ENCODE data around the gene NAB1.

Gene NAB1

DNA sequence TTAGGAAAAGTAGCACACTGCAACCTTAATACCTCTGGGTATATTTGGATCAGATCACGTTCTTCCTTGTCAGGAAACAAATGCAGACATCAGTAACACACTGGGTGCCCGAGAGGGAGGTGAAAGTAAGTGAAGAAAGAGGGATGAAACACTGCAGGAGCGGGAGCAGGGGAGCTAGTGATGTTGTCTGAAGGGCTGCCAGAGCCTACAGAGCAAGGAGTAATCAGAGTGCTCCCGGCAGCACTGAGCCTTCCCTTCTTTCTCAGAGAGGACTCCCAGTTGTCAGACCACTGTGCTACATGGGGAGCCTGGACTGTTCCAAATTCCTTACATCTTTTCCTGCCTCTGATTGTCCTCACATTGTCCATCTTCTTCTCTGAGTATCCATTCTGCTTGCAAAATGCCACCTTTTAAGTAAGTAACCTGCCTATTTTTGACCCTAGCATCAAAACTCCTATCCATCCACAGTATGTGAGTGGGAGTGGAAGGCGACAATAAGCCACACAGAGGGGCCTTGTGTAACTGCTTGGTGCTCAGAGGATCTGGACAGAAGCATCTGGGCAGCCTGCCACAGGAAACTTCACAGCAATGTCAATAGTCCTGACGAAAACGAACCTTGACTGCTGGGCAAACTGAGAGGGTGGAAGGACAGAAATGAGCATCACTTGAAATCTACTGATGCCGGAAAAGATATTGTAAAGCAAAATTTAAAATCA lies 10.8 kb upstream of the NAB1 start:
- no peak for DNase-seq

DNA sequence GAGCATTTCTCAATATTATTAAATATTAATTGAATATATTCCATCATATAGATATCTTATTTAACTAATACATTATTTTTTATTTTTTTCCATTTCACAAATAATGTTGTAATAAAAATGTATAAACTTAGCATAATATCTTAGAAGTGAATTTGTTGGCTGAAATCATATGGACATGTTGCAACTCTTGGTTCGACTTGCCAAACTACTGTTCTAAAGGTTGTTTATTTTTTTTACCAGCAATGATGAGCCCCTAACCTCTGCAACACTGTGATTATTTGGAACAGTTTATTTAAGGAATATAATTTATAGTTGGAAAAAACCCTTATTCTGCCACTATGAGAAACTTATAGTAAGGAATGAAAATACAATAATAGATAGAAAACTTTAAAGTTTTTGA lies 8.8 kb upstream of the NAB1 start:
- no peak for DNase-seq

DNA sequence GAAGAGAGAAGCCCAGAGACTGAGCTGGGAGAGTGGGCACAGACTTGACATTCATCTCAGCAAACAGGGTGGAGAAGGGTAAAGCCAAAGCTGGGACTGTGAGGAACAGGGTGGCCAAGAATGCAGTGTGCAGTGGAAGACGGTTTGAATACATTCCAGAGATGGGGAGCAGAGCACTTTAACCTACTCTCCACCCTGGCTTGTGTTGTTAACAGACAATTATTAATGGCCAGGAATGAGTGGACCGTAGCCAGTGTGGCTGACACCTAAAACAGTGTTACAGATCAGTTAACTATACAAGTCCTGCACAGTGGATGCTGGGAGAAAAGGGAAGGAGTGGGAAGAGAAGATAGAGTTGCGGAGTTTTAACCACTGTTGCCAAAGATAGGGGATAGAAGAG lies 7.4 kb upstream of the NAB1 start:
- DNase-seq: no peak

DNA sequence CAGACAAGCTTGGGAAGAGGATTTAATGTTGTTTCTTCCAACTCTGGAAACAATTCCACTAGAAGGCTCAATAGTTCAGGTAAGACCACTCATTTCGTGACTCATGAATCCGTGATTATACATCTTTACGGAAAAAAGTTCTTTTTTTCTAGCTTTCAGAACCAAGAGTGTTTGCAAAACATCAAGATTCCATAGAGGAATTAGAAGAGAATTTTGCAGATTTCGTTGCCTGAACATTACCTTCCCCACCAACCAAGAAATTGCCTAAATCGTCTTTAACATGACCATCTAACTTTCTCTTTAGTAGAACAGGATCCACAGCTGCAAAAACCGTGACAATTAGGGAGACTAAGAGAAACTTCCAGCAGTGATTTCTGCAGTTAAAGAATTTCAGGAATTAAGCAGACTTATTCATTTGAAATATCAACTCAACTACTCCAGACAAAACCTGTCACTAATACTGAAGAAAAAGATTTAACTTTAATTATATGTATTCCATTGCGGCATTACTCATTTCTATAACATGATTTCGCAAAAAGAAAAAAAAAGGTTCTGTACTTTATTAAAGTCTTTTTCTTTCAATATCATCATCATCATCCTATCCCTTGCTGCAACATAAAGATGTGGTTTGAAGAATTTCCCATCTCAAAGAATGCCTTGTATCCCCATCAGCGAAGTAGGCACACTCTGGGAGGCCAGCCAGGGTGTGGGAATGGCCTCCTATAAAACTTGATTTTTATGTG lies 1.9 kb upstream of the NAB1 start:
- DNase-seq: no peak

DNA sequence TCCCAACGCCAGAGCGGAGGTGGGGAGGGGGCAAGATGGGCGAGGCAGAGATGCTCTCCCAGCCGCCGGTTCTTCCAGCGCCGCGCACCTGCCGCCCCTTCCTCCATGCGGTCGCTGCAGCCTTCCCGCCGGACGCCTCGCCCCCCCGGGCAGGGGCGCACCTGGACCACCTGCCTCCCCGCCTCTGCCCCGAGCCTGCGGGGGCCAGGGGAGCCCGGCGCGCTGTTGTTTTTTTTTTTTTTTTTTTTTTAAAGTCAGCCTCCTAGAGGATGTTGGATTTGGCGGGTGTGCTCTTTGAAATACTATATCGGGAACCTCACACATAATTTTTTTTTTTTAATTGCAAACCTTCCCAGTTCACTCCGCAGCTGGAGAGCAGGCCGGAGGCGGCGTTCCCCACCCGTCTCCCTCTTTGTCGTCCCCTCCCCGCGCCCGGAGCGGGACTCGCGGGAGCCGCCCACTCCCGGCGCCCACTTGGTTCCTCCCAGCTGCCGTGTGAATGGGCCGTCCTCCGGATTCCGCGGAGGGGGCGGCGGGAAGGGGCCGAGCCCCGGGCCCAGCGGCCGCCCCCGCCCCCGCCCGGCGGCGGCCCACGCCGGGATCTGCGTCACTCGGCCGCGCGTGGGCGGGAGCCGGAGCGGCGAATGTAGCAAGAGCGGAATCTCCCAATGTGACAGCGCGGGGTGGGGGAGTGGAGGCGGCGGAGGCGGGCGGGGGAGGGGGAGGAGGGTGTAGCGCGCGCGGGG lies 421 bp upstream of the NAB1 start:
- peak; percentile 82 to 95 (median 90) for DNase-seq

DNA sequence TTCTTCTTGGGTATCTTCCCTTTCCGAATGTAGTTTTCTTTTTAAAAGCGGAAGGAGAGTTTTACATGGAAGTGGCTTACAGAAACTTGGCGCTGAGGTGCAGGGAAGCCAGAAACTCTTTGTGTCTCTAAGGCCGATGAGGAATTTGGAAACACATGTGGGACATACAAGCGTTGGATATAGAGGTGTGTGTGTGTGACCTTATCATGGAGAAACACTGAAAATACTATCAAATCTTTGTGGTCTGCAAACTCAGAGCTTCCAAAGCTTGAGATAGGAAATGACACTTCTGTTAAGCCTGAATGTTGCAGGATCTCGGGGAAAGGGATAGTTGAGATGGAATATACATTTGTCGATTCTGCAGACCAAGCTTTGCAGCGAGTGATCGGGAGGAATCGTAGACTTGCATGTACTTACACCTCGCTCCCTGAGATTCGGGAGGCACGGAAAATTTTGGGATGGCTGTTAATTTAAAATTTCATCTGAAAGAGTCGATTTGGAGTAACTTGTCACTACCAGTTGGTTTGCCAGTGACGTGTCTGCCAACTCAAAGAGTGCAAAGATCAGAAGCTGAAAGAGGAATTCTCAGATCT lies 1.0 kb downstream of the NAB1 start:
- no peak for DNase-seq

DNA sequence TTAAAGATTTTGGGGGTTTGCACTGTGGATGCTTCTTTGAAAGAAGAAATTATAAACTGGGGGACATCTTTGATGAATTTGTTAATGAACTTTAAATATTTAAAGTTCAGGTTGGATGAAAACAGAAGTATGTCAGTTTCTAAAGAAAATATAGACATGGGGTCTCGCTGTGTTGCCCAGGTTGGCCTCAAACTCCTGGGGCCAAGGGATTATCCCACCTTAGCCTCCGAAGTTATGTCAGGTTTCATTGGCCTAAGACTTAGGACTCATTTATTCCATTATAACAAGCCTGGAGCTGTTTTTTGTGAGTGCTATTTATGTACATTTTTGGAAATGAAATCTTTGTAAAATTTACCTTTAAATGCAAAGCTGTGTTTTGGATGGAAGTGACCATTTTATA lies 2.5 kb downstream of the NAB1 start:
- DNase-seq: no peak

DNA sequence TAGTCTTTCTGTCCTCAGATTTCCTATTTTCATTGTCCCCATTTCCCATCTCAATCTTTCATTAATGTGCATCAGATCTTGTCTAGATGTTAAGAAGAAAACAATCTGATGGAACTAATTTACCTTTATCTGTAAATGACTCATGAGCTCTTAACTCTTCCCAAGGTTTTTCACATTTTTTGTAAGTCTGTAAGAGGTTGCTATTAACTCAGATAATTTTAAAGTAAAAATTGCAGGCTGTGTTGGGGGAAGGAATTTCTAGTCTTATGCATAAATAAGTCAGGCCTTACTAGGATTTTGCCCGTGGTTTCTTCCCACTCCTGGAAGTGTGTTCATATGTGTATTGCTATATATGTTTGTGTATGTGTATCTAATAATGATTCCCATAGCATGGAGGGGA lies 4.3 kb downstream of the NAB1 start:
- no peak for DNase-seq

DNA sequence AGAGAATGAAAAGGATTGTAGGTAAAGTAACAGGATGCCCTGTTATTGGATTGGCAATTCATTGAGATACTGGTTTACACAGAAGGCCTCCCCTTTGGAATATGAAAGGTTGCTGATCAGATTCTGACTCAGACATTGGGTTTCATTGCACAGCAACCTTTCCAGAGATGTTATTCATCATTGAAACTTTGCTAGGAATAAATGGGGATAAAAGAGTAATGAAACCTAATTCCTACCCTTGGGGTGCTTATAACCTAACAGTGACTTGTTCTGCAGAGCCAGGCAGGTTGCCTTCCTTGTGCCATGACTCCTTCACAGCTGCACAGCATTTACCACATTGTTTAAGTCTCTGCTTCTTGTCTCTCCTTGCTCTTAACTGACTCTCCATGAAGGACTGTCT lies 5.0 kb downstream of the NAB1 start:
- no peak for DNase-seq

DNA sequence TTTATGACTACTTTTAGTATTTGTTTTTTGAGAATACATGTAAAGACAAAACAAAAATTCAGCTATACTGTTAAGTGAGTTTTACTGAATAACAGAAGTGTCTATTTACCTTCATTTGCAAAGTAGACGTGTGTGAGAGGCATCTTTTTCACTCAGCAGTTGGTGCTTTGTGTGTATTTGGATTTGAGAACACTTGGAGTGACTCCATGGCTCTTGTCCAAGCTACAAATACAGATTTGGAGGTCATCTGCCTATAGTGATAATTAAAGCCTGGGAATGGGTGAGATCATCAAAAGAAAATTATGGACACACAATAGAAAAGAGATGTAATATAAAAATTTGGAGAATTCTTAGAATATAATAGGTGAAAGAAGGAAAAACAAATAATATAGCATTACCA lies 6.2 kb downstream of the NAB1 start:
- DNase-seq: no peak

DNA sequence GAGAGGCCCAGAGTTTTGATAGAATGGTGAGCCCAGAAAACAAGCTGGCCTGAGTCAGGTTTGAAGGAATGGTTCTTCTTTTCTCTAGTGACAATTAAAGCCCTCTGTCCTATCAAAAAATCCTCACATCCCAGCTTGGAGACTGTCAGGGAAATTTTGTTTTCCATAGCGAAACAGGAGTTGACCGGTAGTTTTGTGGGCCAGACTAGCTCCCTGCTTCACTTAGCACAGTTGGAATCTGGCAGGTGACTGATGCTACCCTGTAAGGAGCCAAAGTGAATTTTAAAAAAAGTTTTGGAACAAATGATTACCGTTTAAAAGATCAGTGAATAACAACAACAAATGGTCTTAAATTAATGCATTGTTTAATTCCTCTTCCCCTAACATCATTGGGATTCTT lies 6.7 kb downstream of the NAB1 start:
- DNase-seq: no peak

DNA sequence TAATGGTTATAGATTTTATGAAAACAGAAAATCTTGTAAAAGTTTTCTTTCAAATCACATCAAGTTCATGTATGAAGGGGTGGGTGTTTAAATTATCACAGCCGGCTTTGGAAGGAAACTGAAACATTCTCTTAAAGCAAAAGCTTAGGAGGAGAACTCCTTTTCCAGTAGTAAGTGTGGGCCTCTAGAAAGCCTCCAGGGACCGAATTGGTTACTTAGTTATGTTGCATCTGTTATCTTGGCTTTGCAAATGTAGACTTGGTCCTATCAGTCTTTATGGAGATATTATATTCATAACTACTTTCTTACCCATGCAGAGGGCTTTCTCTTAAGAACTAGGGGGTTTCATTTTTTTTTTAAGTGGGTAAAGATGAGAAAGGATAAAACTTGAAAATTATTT lies 7.4 kb downstream of the NAB1 start:
- no peak for DNase-seq

DNA sequence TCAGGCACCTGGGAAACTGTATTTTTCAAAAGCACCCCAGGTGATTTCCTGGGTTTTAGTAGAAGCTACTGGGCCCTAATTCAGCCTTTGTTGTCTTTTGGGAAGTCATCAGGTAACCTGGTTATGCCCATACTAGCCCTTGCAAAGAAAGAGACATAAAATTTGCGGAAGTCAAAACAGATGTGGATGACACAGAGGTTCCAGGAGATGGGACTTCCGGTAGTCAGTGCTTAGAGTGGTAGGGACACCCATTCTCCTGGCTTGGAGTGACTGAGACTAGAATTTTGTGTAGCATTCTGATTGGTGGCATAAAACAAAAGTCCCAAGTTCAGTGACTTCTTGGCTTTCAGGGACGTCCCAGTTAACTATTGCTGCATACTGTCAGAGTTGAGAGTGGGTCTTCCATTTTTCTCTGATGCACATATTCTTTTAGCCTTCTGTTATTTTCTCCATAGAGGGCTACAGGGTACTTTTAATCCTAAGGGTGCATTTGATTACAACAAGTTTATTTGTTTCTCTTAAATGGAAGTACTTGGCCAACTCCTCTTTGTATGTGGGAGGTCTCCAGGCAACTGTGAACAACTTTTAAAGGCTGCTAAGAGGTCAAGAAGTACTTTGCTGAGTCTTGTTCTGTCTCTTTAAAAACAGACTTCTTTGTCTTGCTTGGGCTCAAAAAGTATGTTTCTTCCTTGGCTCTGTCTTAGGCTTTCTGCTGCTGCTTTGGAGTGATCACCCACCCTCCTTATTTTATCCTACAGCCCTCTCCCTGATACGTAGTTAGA lies 8.8 kb downstream of the NAB1 start:
- DNase-seq: no peak

DNA sequence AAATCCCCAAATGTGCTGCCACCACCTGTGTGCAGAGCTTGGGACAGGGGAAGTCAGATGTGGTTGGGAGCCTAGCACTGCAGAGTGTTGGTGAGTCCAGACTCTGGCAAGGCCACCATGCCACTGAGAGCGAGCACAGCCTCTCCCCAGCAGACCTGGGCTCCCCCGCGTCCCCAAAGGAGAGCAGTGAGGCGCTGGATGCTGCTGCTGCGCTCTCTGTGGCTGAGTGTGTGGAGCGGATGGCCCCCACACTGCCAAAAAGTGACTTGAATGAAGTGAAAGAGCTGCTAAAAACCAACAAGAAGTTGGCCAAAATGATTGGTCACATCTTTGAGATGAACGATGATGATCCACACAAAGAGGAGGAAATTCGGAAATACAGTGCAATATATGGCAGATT lies 10.7 kb downstream of the NAB1 start:
- no peak for DNase-seq

DNA sequence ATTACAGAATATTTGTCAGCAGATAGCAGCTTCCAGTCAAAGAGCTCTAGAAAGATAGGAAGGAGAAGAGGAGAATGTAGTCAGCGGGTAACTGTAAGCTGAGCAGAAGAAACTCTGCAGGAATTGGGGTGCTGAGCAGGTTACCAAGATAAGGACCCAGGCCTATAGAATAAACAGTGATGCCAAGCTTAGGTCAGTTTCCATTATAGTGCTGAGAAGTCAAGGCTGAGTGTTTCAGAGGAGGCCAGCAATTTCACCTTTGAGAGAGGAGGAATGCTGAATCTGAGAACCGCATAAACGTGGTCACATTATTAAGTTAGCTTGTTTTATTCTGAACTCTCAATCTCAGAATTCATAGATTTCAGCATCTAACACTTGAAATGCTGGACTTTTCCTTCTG lies 13.9 kb downstream of the NAB1 start:
- no peak for DNase-seq

DNA sequence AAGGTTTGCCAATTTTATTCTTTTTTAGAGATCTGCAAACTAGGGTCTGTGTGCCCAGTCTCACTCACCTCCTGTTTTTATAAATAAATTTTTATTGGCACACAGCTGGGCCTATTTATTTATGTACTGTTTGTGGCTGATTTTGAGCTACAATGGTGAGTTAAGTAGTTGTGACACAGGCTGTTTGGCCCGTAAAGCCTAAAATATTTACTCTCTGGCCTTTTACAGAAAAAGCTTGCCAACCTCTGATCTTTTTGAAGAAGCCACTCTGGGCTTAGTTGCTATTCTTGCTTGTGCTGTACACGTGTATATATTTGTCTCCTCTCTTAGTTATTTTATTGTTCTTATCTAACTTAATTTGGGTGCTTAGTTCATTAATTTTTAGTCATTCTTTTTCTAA lies 14.5 kb downstream of the NAB1 start:
- DNase-seq: no peak

DNA sequence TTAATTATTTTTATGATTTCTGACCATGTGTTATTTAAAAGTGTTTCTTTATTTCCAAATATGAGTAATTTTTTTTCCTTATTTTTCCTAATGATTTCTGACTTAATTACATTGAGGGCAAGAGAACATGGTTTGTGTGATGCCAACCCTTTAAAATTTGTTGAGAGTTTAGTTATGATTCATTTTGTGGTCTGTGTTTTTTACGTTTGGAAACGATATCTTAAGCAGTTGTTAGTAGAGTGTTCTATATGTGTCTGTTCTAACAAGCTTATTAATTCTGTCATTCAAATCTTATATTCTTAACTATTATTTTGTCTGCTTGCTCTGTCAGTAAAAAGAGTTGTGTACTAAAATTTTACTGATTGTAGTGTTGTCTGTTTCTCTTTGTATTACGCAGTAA lies 15.0 kb downstream of the NAB1 start:
- no peak for DNase-seq

DNA sequence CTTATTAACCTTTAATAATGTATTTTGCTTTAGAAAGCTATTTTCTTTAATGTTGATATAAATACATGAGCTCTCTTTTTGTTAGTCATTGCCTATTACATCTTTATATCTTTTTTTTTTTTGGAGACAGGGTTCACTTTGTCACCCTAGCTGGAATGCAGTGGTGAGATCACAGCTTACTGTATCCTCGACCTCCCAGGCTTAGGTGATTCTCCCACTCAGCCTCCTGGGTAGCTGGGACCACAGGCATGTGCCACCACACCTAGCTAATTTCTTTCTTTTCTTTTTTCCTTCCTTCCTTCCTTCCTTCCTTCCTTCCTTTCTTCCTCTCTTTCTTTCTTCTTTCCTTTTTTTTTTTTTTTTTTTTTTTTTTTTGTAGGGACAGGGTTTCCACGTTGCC lies 15.4 kb downstream of the NAB1 start:
- DNase-seq: no peak

DNA sequence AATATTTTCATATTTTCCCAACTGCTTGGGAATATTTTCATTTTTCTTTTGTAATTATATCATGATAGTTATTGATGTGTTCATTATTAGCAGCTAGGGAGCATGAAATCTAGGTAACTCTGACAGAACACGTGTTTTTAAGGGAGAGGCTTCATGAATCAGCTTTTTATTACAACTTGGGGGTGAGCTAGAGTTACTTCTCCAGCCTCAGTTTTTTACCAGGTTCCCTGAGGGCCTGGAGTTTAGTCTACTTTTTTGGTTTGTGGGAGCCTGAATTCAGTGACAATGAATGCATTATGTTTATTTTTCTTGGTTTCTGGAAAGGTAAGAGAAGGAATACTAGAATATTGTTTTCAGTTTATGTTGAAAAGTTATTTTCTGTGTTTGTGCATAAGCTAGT lies 18.0 kb downstream of the NAB1 start:
- DNase-seq: no peak

DNA sequence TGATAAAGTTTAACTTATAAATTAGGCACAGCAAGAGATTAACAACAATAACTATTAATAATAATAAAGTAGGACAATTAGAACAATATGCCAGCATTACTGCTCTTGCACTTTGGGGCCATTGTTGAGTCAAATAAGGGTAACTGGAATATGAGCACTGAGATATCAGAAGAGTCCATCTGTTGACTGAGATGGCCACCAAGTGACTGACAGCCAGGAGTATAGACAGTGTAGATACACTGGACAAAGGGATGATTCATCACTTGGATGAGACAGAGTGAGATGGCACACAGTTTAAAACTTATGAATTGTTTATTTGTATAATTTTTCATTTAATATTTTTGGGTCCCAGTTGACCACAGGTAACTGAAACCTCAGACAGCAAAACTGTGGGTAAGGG lies 20.0 kb downstream of the NAB1 start:
- DNase-seq: no peak

DNA sequence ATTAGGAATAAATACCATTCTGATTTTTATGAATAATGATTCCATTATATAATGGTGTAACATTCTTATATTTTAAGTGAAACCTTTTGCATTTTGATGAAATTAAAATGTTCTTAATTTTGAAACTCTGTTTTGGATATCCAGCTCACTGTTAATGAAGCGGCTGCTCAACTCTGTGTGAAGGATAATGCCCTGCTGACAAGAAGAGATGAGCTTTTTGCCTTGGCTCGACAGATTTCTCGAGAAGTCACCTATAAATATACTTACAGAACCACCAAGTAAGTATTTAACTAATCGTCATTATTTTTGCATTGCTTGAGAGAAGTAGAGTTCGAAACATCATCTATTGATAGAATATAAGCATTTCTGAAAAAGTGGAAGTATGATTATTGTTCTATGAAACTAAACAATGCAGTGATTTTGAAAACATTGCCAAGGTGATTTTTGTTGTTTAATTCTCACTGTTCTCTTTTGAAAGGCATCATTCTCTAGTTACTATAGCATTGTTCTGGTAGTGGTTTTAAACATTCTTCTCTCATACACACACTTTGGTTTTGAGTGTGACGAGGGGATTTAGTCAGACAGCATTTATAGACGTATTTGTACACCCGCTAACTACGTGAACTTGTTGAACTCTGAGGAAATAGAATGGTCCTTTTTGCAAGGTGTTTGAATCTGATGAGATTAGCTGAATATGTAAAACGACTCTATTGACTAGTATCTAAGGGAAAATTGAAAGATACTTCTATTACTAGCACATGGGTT lies 21.5 kb downstream of the NAB1 start:
- DNase-seq: peak in 1 of 5 donors; percentile 37
